GM19193 (cell line): ENCODE measurements around the gene PDCD5.

Experiments
- POLR2A ChIP-seq: IDR thresholded peaks from 4 replicates; pipeline ENCODE4 v1.6.1; 2011; ENCODE audit not compliant: insufficient read depth, insufficient read length; ENCODE audit errors: extremely low read depth

The PDCD5 gene

DNA sequence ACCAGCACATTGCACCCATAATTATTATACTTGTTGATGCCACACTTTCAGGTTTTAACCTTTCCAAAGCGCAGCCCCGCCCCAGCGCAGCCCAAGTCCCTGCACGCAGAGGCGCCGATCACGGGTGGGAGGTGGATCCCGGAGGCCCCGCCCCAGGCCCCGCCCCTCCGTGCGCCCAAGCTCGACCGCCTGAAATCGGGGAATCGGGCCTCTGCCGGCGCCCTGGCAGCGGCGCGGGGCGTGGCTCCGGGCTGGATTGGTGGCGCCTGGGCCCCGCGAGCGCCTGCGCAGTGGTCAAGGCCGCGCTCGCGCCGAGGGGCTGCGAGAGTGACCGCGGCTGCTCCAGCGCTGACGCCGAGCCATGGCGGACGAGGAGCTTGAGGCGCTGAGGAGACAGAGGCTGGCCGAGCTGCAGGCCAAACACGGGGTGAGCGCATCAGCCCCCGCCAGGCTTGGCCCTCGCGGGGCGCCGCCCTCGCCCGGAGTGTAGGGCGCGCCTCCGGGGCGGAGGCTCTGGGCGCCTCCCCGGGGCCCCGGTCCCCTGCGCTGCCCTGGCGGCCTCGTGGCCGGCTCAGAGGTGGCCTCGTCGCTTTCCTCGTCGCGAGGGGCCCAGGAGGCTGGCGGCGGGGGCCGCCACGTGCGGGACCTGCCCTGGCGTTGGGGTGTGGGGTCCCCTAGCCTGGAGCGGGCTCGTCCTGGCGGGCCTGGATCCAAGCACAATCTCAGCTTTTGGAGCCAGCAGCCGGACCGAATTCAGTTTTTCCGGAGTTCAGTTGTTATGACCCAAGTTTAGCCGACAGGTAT lies at the start of gene PDCD5:
PDCD5 (plus strand) TSS at position 290 of the 804 bp plus-strand sequence; CDS start at position 362, 72 bp downstream.
- TF ChIP-seq POLR2A, result peak; percentile 84

GRCh38 chr19:32532233-32532632 lies 48.8 kb upstream of the PDCD5 start:
- TF ChIP-seq POLR2A, result no peak

- TF ChIP-seq POLR2A, result no peak
These were observed 43.4 kb upstream of the PDCD5 start for GRCh38 chr19:32537580-32537979.

- no peak for TF ChIP-seq POLR2A
These were observed 41.6 kb upstream of the PDCD5 start for GRCh38 chr19:32539240-32539916.

DNA sequence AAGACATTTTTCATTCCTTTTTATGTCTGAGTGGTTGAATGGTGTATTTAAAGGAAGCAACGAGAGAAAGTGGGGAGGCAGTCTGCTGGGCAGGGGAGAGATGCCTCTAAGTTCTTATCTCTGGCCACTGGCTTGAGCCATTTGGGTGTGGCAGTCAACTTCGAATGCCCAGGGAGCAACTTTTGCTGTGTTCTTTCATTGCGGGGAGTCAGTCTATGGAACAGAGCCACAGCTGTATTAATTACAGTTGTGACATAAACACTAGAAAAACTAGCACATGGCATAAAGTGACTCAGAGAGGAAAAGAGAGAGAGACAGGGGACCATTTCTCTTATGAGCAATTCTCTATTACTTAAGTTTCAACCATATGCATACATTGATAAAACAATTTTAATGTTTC lies 40.4 kb upstream of the PDCD5 start:
- TF ChIP-seq POLR2A, result no peak

GRCh38 chr19:32542477-32543108 lies 38.4 kb upstream of the PDCD5 start:
- TF ChIP-seq POLR2A, result no peak

GRCh38 chr19:32543115-32543900 lies 37.7 kb upstream of the PDCD5 start:
- no peak for TF ChIP-seq POLR2A

GRCh38 chr19:32544917-32545316 lies 36.1 kb upstream of the PDCD5 start:
- no peak for TF ChIP-seq POLR2A

DNA sequence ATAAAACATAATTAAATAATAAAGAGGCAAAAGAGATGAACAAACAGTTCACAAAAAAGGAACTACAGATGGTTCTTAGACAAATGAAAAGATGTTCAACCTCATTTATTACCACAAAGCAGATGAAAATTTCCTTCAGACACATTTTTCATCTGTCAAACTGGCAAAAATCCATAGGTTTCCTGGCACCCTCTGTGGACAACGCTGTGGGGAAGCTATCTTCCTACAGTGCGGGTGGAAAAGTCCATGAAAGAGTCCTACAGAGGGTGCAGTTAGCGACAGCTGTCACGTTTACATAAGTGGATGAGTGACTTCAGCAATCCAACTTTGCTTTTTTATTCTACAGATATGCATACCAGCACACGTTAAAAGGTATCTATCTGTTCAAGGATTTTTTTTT lies 30.3 kb upstream of the PDCD5 start:
- no peak for TF ChIP-seq POLR2A

DNA sequence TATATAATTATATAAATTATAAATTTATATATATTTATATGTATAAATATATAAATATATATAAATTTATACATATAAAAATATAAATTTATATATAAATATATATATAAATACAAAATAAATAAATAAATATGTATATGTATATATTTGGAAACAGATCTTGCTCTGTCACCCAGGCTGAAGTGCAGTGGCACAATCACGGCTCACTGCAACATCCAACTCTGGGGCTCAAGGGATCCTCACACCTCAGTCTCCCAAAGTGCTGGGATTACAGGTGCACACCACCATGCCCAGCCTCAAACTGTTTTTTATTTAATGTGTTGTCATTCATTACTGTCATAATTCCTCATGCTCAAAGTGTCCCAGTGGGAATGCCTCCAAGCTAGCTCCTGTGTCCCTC lies 25.2 kb upstream of the PDCD5 start:
- no peak for TF ChIP-seq POLR2A

- no peak for TF ChIP-seq POLR2A
These were observed 22.3 kb upstream of the PDCD5 start for GRCh38 chr19:32558607-32559228.

- TF ChIP-seq POLR2A, result no peak
These were observed 17.2 kb upstream of the PDCD5 start for GRCh38 chr19:32563761-32564160.

- TF ChIP-seq POLR2A, result no peak
These were observed 14.7 kb upstream of the PDCD5 start for GRCh38 chr19:32566246-32566830.

DNA sequence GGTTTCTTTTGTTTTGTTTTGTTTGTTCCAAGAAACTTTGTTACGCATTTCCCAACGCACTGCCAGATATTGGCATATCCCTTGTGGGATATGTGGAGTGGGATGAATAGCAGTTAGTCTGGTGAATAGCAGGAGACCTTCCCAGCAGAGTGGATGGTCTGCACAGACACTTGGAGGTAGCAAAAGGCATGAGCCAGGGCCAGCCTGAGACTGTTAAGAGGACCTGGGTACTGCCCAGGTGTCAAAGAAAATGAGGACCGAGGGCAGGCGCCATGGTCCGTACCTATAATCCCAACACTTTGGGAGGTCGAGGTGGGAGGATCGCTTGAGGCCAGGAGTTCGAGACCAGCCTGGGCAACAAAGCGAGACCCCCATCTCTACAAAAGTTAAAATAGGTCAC lies 13.5 kb upstream of the PDCD5 start:
- no peak for TF ChIP-seq POLR2A
